ENCODE data around the gene CLIP1. TPM values are rescaled to one million over a fixed set of nuclear protein-coding genes. Genes with fewer than 3 reads are reported as not detected.

The CLIP1 gene
- total RNA-seq, 2 experiments from 2014 or later, result 11.2 to 25.6 TPM

DNA sequence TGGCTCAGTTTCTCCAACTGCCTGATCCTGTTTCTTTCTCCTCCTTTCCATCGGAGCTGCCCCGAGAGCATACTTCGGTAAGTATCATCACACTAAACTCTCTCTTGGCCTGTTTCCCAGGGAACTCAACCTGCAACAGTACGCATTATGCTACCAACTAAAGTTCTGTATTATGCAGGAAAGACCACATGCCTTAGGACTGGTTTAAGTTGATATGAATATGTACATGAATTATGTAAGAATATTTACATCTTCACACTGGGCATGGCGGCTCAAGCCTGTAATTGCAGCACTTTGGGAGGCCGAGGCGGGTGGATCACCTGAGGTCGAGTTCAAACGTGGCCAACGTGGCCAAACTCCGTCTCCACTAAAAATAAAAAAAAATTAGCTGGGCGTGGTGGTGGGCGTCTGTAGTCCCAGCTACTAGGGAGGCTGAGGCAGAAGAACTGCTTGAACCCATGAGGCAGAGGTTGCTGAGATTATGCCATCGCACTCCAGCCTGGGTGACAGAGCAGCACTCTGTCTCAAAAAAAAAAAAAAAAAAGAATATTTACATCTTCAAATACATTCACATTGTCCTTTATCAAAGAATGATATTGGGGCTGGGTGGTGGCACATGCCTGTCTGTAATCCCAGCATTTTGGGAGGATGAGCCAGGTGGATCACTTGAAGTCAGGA is 124.3 kb downstream of the CLIP1 start:
- Histone ChIP-seq H3K4me2 (ENCODE audit: low read length) (no peak overlapping the region), H3K27ac (ENCODE audit: low read depth, low read length, poor library complexity, severe bottlenecking) (no peak overlapping the region), H3K4me3 (ENCODE audit: low read depth, low read length, poor library complexity, severe bottlenecking) (no peak overlapping the region), H2AFZ (ENCODE audit: low read length) (no peak overlapping the region), H3K4me1 (ENCODE audit: insufficient read depth, low read length, poor library complexity, severe bottlenecking) (no peaks in the 10 kb centered on the region), H3K79me2 (ENCODE audit: insufficient read depth, low read depth, low read length) (no peaks in the 10 kb centered on the region), H3K9me2 (ENCODE audit: insufficient read depth, low read length) (no peaks in the 10 kb centered on the region), H3K9me3 (ENCODE audit: low read length) (no peaks in the 10 kb centered on the region), H4K20me1 (ENCODE audit: insufficient read depth, low read length) (no peaks in the 10 kb centered on the region), H3K36me3 (ENCODE audit: insufficient read depth, low read length) (no peaks in the 10 kb centered on the region)
- ChIA-PET POLR2A (interaction anchor here (0.7 kb wide), 1 partner anchor 463 kb away, joined by 3 read pairs; no protein-coding TSS in a partner anchor), CTCF (ENCODE audit: unreplicated experiment) (no interaction called here)
- DNase-seq (ENCODE audit: low spot score), result no peak
- intact Hi-C loops (cut with micrococcal nuclease; ENCODE audit: unreplicated experiment), result no loop called here
- BruUV-seq (replicated peaks), result no TSS peak
- TF ChIP-seq EZH2phosphoT487 (IDR thresholded peaks at IDR 0.05; ENCODE audit: borderline replicate concordance, low read depth, low read length), result no peak
- TF ChIP-seq, protein P1, sequence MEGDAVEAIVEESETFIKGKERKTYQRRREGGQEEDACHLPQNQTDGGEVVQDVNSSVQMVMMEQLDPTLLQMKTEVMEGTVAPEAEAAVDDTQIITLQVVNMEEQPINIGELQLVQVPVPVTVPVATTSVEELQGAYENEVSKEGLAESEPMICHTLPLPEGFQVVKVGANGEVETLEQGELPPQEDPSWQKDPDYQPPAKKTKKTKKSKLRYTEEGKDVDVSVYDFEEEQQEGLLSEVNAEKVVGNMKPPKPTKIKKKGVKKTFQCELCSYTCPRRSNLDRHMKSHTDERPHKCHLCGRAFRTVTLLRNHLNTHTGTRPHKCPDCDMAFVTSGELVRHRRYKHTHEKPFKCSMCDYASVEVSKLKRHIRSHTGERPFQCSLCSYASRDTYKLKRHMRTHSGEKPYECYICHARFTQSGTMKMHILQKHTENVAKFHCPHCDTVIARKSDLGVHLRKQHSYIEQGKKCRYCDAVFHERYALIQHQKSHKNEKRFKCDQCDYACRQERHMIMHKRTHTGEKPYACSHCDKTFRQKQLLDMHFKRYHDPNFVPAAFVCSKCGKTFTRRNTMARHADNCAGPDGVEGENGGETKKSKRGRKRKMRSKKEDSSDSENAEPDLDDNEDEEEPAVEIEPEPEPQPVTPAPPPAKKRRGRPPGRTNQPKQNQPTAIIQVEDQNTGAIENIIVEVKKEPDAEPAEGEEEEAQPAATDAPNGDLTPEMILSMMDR (conservative IDR thresholded peaks at IDR 0.05; ENCODE audit: low read length), result no peak

DNA sequence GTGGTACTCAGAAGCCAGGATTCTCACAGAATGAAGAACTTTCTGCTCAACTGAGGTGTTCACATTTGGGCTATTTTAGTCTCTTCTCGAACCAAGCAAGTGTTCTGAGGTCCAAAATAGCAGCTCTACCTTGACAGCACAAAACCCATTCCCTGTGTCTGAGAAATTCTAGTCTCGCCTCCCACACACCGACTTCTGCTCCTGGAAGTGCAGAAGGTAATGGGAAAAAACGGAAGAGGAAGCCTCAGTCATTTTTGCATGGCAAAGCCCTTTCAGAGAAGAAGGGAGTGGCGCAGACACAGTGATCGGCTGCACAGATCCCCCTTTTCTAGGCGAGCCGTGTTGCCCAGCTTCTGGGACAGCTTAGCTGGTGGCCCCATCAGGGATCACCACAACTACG is 125.0 kb downstream of the CLIP1 start:
- intact Hi-C loops (cut with micrococcal nuclease; ENCODE audit: unreplicated experiment), result no loop called here
- no TSS peak for BruUV-seq (replicated peaks)
- TF ChIP-seq, protein P1 (conservative IDR thresholded peaks at IDR 0.05; ENCODE audit: low read length), result no peak

DNA sequence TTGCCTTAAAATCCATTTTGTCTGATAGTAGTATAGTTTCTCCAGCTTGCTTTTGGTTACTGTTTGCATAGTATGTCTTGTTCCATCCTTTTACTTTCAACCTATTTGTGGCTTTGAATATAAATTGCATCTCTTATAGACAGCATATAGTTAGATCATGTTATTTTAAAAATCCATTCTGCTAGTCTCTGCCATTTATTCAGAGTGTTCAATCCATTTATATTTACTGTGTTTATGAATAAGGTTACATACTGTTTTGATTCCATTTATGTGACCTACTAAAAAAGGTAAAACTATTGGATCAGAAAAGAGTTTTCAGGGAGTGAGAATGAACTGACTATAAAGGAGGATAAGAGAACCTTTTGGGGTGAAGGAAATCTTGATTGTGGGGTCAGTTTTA is 126.6 kb downstream of the CLIP1 start:
- POLR2A ChIA-PET, result no interaction called here
- TF ChIP-seq, protein P1 (conservative IDR thresholded peaks at IDR 0.05; ENCODE audit: low read length), result no peak
- no peak for TF ChIP-seq EZH2phosphoT487 (IDR thresholded peaks at IDR 0.05; ENCODE audit: borderline replicate concordance, low read depth, low read length)
- no peaks in the 10 kb centered on the region for H3K9me2 ChIP-seq (ENCODE audit: insufficient read depth, low read length)
- H3K4me2 ChIP-seq (ENCODE audit: low read length), result no peak overlapping the region
- intact Hi-C loops (cut with micrococcal nuclease; ENCODE audit: unreplicated experiment), result no loop called here
- no peak for DNase-seq (ENCODE audit: low spot score)
- H3K4me1 ChIP-seq (ENCODE audit: insufficient read depth, low read length, poor library complexity, severe bottlenecking), result no peaks in the 10 kb centered on the region
- H3K36me3 ChIP-seq (ENCODE audit: insufficient read depth, low read length), result no peaks in the 10 kb centered on the region
- BruUV-seq (replicated peaks), result no TSS peak
- H3K27ac ChIP-seq (ENCODE audit: low read depth, low read length, poor library complexity, severe bottlenecking), result no peak overlapping the region
- no peaks in the 10 kb centered on the region for H3K79me2 ChIP-seq (ENCODE audit: insufficient read depth, low read depth, low read length)
- no peaks in the 10 kb centered on the region for H3K9me3 ChIP-seq (ENCODE audit: low read length)
- CTCF ChIA-PET (ENCODE audit: unreplicated experiment), result no interaction called here
- no peaks in the 10 kb centered on the region for H4K20me1 ChIP-seq (ENCODE audit: insufficient read depth, low read length)
- no peak overlapping the region for H3K4me3 ChIP-seq (ENCODE audit: low read depth, low read length, poor library complexity, severe bottlenecking)
- no peak overlapping the region for H2AFZ ChIP-seq (ENCODE audit: low read length)

More for the DNA sequence above, 125.0 kb downstream of the CLIP1 start:
- Histone ChIP-seq H3K27ac (ENCODE audit: low read depth, low read length, poor library complexity, severe bottlenecking) (no peak overlapping the region), H4K20me1 (ENCODE audit: insufficient read depth, low read length) (no peaks in the 10 kb centered on the region), H3K4me2 (ENCODE audit: low read length) (no peak overlapping the region), H3K9me2 (ENCODE audit: insufficient read depth, low read length) (no peaks in the 10 kb centered on the region), H3K4me3 (ENCODE audit: low read depth, low read length, poor library complexity, severe bottlenecking) (no peak overlapping the region), H3K4me1 (ENCODE audit: insufficient read depth, low read length, poor library complexity, severe bottlenecking) (no peaks in the 10 kb centered on the region), H3K79me2 (ENCODE audit: insufficient read depth, low read depth, low read length) (no peaks in the 10 kb centered on the region), H2AFZ (ENCODE audit: low read length) (no peak overlapping the region), H3K9me3 (ENCODE audit: low read length) (no peaks in the 10 kb centered on the region), H3K36me3 (ENCODE audit: insufficient read depth, low read length) (no peaks in the 10 kb centered on the region)
- ChIA-PET CTCF (ENCODE audit: unreplicated experiment) (no interaction called here), POLR2A (no interaction called here)
- DNase-seq (ENCODE audit: low spot score), result no peak
